Right ventricle myocardium superior (tissue), 1 donor: ENCODE data around the gene TBXT. TPM values are rescaled to one million over a fixed set of nuclear protein-coding genes. Genes with fewer than 3 reads are reported as not detected.
"Not testable (repeated sequence)": the region's sequence is repeated elsewhere in the genome, so short reads cannot be mapped to it uniquely, and the experiment has no call there.

ENCODE experiments used
- ATAC-seq: fragments of 200-7000 bp; cut with Tn5 transposase; one replicate; pipeline ENCODE4 v1.9.1; 2020; ENCODE audit warnings: mild to moderate bottlenecking; ENCODE audit not compliant: poor library complexity
- DNase-seq: peaks from one replicate; pipeline ENCODE4 v3.0.0-alpha.2; 2020
- intact Hi-C: fragments of 100-400 bp; cut with DNase I; formaldehyde crosslinking; loops from one replicate; pipeline ENCODE4 v1.11.2; 2022
- long read RNA-seq: library from polyadenylated mRNA; unstranded; transcript quantifications from one replicate; pipeline ENCODE4 v2.0.0, GENCODE V29; 2021
- total RNA-seq: library from RNA; stranded (reverse); fragmentation: NEBNext Ultra II Directional; extraction: Animal tissue kit (Norgen Biotek cat#: 25700); gene quantifications from one replicate; pipeline ENCODE4 v1.2.1, GENCODE V29; 2021
- donor health status: DM: no; HTN: yes; CAD: no; lungs with severe emphysema.

Gene TBXT, protein sequence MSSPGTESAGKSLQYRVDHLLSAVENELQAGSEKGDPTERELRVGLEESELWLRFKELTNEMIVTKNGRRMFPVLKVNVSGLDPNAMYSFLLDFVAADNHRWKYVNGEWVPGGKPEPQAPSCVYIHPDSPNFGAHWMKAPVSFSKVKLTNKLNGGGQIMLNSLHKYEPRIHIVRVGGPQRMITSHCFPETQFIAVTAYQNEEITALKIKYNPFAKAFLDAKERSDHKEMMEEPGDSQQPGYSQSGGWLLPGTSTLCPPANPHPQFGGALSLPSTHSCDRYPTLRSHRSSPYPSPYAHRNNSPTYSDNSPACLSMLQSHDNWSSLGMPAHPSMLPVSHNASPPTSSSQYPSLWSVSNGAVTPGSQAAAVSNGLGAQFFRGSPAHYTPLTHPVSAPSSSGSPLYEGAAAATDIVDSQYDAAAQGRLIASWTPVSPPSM
- total RNA-seq = not detected
- long read RNA-seq = 0 reads

DNA sequence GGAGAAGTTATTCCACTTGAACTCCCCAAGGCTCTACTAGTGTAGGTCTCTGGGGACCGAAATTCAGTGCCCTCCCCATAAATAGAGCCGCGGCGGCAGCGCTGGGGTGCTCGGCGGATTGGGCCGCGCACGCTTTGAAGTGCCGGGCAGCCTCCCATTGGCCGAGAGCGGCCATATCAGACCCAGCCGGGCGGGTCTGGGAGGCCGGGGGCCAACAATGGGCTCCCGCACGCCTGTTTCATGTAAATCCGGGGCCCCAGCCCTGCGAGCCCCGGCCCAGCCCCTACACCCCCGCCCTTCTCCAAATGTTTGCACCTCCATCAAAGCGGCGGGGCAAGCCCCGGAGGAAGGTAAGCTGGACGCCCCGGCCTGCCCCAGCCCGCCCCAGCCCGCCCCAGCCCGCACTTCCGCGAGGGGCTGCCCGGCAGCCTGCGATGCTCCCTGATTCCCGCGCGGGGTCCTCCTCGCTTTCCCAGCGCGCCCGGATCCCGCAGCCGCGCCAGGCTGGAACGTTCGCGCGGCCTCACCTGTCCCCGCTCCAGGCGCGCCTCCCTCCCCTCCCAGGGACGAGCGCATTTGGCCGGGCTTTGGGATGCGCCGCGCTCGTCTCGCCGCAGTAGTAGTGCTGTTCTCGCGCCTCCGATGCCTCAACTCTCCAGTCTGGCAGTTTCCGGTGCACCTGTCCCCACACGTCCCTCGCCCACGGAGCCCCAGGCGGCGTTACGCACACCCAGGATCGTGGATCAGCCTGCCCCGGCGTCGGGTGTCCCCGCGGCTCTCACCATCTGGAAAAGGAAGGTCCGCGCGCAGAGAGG lies at the start of gene TBXT:
Gene TBXT, minus strand, starts transcription at position 51 of the 815 bp plus-strand sequence. CDS start 260 bp downstream, outside the sequence.
- ATAC-seq = no peak
- intact Hi-C loops = loop anchor here (10.0 kb wide), 1 partner anchor 237 kb away; no protein-coding TSS in a partner anchor
- DNase-seq = no peak

DNA sequence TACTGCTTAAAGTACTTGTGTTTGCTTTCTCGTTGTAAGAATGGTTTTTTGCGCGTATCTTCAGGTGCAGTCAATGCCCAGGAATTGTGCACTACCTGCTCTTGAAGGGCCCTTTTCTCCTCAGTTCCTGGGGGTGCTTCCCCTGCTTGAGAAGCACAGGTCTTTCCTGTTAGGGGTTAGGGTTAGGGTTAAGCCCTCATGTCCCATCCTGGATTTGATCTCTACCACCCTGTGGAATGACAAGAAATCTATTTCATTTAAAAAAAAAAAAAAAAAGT lies 39.6 kb upstream of the TBXT start:
- no peak for ATAC-seq
- intact Hi-C loops = no loop called here
- no peak for DNase-seq

DNA sequence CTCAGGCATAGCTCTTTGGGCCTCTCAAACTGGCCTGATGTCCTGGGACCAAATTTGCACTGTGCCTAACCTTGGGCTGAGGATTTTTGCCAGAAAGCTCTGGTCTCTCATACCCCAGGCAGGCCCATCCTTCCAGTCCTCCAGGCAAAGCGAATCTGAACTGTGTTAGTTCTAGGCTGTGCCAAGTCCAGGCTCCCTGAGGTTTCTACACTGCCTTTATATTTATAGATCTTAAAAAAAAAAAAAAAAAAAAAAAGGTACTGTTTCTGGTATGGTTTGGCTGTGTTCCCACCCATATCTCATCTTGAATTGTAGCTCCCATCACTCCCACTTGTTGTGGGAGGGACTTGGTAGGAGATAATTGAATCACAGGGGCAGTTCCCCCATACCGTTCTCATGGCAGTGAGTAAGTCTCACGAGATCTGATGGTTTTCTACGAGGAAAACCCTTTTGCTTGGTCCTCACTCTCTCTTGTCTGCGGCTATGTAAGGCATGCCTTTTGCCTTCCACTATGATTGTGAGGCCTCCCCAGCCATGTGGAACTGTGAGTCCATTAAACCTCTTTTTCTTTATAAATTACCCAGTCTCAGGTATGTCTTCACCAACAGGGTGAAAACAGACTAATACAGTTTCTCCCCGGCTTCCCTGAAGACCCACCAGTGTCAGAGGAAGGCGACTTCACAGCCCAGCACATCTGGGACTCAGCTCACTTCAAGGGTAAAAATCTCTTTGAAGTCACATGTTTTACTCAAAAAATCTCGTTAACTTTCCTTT lies 39.0 kb upstream of the TBXT start:
- ATAC-seq = no peak
- no peak for DNase-seq
- intact Hi-C loops = no loop called here

DNA sequence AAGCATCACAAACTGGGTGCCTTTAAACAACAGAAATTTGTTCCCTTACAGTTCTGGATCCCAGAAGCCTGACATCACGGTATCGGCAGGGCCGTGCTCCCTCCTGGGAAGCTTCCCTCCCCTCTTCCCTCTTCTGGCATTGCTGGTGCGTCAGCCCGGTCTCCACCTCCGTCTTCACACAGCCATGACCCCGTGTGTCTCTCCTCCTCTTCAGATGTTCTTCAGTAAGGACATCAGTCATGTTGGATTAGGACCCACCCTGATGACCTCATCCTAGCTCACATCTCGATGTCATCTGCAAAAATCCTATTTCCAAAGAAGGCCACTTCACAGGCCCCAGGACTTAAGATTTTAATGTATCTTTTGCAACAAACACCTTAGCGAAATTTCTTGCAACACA lies 38.4 kb upstream of the TBXT start:
- intact Hi-C loops = no loop called here
- no peak for DNase-seq
- ATAC-seq = peak; percentile 29

DNA sequence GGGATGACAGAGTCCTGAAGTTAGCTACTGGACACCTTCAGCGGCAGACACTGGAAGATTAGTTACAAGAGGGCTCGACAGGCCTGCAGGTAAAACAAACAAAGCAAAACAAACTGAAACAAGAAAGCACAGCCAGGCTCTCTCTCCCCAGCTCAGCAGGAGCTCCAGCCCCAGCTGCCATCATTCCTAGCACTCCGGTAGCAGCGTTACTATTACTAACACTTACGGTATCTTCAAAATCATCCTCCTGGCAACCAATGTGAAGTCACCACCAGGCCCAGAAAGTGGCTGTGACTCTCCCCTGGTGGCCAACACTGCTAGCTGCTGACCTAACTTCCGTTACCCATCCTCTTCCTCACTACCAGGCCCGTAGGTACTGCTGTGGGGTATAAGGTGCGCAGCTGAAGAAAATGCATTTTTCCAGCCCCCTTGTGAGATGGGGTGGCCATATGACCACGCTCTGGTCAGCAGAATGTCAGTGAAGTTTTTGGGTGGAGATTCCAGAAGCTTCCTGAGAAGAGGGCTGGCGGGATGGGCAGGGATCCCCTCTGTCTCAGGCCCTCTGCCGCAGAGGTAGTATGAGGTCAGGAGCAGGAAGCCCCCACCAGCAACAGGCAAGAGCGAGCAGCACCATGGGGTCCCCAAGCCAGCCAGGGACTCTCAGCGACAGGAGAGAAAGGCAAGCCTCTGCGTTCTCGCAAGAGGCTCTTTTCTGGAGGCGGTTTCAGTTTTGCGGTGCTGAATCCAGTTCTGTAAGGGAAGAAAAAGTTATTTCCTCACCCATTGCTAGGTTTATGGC lies 37.4 kb upstream of the TBXT start:
- intact Hi-C loops = no loop called here
- no peak for ATAC-seq
- DNase-seq = no peak

DNA sequence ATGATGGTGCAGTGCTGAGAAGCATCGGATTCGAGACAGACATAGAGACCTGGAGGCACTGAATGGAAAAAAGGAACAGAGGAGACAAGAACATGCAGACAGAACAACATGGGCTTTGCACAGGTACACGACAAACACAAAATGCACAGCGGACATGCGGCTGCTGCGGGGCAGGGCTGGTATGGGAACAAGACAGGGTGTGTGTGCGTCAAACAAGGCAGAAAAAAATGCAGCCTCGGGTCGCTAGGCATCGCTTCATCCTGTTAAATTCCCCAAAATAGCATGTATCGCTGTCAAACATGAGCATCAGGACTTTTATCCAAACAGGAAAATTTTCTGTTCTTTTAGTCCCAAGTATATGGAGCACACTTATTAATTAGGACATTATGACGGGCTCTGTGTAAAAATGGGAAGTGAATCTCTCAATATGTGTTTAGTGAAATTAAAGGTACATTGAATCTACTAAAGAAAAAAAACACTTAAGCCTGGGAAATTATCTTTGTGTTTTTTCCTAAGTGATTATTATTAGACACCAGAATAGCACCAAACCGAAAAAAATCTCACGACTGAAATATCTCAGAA lies 36.1 kb upstream of the TBXT start:
- DNase-seq (no peak), ATAC-seq (no peak)
- intact Hi-C loops = no loop called here

DNA sequence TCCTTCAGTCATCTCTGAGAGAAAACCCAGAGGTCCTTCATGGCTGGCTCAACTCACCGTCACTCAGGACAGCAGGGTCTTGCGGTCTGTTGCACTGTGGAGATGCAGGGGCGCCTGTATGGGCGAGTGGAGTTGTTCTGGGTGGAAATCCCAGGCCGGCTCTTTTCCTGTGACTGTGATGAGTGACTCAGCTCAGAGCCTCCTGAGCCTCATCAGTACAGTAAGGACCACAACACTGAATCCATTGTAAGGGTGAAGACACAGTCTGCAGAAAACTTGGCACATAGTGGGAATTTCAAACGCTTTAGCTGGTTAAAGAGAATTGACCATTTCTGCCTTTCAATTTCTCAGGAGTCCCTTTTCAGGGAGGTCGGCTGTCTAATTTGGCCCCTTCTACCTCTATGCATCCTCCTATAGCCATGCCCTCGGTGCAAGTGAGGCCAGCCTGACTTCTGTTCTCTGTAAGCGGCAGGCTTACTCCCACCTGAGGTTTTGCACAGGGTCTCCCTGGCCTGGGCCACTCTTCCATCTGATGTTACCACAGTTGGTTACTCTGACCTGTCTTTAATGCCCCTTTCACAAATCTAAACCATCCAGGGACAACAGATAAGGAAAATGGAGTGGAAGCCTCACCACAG lies 35.5 kb upstream of the TBXT start:
- ATAC-seq = no peak
- no peak for DNase-seq
- intact Hi-C loops = no loop called here

DNA sequence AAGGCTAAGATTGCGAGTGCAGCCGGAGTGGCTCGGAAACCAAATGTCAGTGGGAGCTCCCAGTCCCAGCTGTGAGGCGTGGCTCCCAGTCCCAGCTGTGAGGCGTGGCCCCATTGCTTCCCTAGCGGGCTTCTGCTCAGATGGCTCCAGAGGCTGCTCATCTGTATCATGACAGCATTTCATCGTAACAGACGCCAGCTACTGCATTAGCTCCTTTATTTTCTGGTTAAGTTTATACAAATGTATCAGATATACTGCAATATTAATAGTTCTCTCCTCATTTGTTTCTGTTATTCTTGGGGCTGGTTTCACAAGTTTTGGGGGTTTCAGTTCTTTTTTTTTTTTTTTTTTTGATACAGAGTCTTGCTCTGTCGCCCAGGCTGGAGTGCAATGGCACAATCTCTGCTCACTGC lies 34.7 kb upstream of the TBXT start:
- ATAC-seq = peak; percentile 86
- peak; percentile 75 for DNase-seq
- intact Hi-C loops = no loop called here

DNA sequence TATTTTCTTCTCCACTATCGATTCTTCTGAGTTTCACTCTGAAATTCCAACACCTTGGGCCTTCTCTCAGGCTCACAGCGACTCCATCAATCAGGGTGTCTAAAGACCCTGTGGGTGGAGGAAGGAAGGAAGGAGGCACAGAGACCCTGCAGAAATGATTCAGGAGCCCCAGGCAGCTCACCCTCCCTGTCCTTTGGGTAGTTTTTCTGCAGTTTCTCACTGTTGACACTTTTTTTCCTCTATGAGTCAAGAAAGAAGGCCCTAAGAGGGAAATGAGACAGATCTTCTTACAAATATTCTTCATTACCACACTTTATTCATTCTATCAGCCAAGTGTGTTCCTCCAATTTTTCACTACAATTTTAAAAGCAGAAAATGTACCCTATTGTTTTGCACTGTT lies 34.2 kb upstream of the TBXT start:
- ATAC-seq (no peak), DNase-seq (no peak)
- intact Hi-C loops = no loop called here

DNA sequence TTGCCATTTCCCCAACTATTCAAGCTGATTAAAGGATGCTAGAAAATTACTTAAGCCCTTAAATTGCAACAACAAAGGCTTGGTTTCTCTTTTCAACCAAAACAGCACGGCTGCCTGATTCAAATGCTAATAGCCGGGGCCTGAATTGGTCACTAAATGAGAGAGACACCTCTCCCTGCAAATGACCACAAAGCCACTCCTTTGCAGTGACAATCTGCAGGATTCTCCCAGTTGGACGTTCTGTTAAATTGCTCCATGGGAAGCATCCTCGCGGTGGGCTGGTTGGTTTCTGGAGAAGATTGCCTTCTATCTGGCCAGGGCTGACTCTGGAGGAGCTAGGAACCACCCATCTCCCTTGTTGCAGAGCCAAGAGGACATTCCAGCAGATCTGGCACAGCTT lies 29.7 kb upstream of the TBXT start:
- no peak for ATAC-seq
- DNase-seq = no peak
- intact Hi-C loops = no loop called here

DNA sequence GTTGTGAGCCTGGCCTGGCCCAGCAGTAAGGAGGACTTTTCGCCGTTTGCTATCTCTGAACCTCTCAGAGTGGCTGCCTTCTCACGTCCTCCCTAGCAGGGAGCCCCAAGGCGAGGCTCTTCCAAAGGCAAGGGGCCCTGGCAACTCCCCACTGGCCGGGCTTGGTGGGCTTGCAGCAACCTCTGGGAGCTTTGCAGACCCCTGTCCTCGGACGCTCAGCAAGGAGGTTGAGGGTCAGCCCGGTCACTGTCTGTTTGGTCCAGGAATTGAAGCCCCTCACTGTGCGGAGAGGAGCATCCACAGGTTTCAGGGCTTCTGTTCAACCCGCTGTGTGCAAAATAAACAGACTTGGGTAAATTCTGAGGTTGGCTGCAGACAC lies 28.2 kb upstream of the TBXT start:
- no peak for ATAC-seq
- DNase-seq = no peak
- intact Hi-C loops = no loop called here

DNA sequence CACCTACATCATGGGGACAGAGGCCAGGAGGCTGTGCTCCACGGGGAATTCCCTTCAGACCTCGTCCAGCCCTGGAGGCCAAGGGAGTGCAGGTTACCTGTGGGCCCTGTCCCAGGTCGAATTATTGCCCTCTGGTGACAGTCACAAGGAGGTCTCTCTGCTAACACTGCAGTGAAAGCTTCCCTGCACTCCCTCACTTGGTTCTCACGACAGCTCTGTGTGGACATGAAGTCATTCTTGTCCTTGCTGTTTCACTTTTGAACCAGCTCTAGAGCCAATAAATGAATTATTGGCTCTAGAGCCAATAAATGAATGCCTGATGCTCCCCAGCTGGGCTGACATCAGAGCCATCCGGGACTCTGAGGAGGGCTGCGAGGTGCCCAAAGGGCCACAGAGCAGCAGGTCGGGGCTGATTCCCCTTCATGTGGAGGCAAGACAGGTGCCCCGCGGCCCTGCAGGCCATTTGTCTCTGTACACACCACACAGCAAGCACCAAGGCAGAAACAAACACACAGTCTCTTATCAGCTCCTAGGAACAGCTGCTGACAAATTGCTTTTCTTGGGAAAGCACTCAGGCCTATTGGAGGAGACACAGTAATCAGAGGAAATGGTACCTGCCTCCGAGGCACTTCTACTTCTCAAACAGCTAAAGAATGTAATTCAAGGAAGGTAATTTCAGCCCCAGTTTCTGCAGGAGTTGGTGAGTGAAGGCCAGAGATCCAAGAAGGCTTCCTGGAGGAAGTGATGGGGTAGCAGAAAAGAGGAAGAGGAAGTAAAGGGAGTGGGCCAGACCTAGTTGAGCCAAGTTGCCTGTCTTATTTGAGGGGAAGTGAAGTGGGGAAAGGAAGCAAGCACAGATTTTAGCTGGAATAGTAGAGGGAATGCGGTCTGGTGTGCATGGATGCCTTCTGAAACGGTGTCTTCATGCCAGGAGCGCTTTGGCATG lies 27.5 kb upstream of the TBXT start:
- intact Hi-C loops = no loop called here
- peak; percentile 64 for ATAC-seq
- no peak for DNase-seq

DNA sequence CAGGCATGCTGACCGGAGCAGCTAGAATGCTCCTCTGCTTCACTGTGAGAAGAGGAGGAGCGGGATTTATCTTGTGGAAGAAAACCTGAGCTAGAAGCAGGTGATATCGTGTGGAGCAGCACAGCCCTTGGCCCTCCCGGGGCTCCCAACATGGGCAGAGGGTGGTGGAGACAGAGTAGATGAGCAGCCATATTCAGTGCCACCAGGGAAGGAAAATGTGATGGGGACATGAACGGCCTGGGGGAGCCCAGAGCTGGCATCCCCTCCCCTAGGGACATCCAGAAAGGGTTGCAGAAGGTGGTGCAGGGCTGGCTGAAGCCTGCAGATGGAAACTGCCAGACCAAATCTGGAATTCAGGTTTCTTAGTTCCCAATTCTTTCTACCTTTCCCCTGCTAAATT lies 24.9 kb upstream of the TBXT start:
- intact Hi-C loops = no loop called here
- ATAC-seq = no peak
- no peak for DNase-seq

DNA sequence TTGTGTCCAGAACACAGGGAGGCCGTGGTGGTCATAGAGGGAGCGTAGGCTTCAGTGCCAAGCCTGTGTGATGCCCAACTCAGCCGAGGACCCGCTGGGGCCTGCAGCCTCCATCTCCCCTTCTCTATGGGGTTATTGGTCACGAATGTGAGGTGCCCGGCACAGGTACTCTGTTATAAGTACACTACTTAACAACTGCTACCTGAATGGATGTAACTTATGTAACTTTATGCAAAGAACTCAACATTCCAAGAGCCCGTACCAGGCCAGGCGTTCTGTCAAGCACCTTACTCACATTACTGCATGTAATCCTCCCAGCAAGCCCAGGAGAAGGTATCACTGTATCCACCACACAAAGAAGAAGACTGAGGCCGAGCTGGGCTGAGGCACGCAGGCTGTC lies 24.5 kb upstream of the TBXT start:
- intact Hi-C loops = no loop called here
- ATAC-seq = no peak
- DNase-seq = no peak

DNA sequence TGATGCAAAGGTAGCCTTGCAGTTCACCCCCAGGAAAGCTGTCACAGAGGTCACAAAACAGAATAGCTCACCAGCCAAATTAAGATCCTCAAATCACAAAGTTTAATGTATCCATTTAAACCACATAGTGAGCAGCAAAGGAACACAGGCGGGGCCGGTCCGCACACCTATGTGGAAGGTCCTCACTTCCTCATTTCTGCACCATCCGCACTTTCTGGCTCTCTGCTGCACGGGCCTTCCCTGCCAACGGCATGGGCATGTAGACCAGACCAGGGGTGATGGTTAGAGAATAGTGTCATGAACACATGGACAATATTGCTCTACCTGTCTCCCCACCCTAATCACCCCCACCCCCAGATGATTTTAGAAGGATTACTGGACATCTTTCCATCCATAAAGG lies 12.1 kb upstream of the TBXT start:
- intact Hi-C loops = no loop called here
- DNase-seq (no peak), ATAC-seq (no peak)

DNA sequence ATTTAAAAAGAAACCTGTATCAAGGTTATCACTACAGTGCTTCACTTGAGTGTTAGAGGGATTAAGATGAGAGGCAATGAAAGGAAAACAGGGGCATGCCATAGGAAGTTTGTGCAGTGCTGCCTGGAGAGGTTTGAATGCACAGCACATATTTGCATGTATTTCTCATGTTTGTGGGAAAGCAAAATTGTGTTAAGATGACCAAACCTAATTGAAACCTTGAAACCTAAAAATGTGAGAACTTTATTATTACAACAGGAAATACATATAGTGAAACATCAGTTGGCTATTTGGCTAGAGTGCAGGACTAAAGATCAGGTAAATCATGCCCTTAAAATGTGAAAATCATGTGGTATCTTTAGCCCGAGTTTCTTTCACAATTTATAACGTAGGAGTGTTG lies 8.5 kb upstream of the TBXT start:
- ATAC-seq = no peak
- intact Hi-C loops = no loop called here
- no peak for DNase-seq

DNA sequence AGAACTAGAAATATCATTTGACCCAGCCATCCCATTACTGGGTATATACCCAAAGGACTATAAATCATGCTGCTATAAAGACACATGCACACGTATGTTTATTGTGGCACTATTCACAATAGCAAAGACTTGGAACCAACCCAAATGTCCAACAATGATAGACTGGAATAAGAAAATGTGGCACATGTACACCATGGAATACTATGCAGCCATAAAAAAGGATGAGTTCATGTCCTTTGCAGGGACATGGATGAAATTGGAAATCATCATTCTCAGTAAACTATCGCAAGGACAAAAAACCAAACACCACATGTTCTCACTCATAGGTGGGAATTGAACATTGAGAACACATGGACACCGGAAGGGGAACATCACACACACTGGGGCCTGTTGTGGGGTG lies 7.4 kb upstream of the TBXT start:
- ATAC-seq, DNase-seq, intact Hi-C loops: not testable (repeated sequence)
